K562 (cell line): ENCODE results near the gene FYB1. TPM values are rescaled to one million over a fixed set of nuclear protein-coding genes. Genes with fewer than 3 reads are reported as not detected.

ENCODE experiments used
- CAMTA2 ChIP-seq: fragments of 250-450 bp; sonication (Bioruptor Pico); conservative IDR thresholded peaks from 2 replicates; pipeline ENCODE4 v1.5.1; 2022
- CBX3 ChIP-seq, 2 experiments: IDR thresholded peaks; 1 replicate in 1 of 2; 2 replicates in 1 of 2; pipeline ENCODE4 v1.6.1; 2012; ENCODE audit warnings: inconsistent platforms in 2 of 2, low read length in 2 of 2, borderline replicate concordance in 1 of 2, control low read depth in 1 of 2
- MAZ ChIP-seq, 2 experiments: fragments of 450-650 bp in 1 of 2; sonication (generic) in 1 of 2; formaldehyde crosslinking; IDR thresholded peaks in 1 of 2; conservative IDR thresholded peaks in 1 of 2; 2 replicates each; pipeline versions ENCODE4 v1.4.0 to v1.5.0; 2020; ENCODE audit warnings: mild to moderate bottlenecking in 1 of 2, missing genetic modification reagents in 1 of 2
- RB1 ChIP-seq: fragments of 450-650 bp; IDR thresholded peaks from 2 replicates; pipeline ENCODE4 v1.6.1; 2017; ENCODE audit warnings: low read depth, mild to moderate bottlenecking
- SMAD1 ChIP-seq: fragments of 150-350 bp; IDR thresholded peaks from 2 replicates; pipeline ENCODE4 v1.6.1; 2014; ENCODE audit warnings: low read length, low read depth; ENCODE audit not compliant: partially characterized antibody
- SP2 ChIP-seq: IDR thresholded peaks from 2 replicates; pipeline ENCODE4 v1.6.1; 2011; ENCODE audit warnings: mild to moderate bottlenecking, low read depth, low read length, moderate library complexity; ENCODE audit not compliant: poor library complexity, severe bottlenecking; ENCODE audit errors: extremely low read depth
- SPI1 ChIP-seq: IDR thresholded peaks from 2 replicates; pipeline ENCODE4 v1.6.1; 2011; ENCODE audit warnings: low read depth, low read length, control low read depth, borderline replicate concordance
- ZFP36 ChIP-seq: fragments of 150-350 bp; IDR thresholded peaks from 2 replicates; pipeline ENCODE4 v1.6.1; 2018; ENCODE audit warnings: low read length, low read depth; ENCODE audit not compliant: partially characterized antibody
- polyA plus RNA-seq, 8 experiments: library from polyadenylated mRNA; depleted of rRNA in 4 of 8; stranded (reverse) in 5 of 8; unstranded in 3 of 8; fragments of >200 nt; fragmentation: Nextera tagmentation in 2 of 8; fragmentation: Illumina TruSeq in 1 of 8; extraction: Ambion mirVana in 2 of 8; extraction: Trizol in 1 of 8; gene quantifications; 2 replicates each; pipeline versions ENCODE4 v1.2.1 to v1.2.3, GENCODE V29; 2011 to 2014; ENCODE audit warnings: inconsistent platforms in 1 of 8, missing spikeins in 1 of 8
- total RNA-seq, 7 experiments: library from RNA; depleted of rRNA in 6 of 7; stranded (reverse); fragments of >200 nt in 6 of 7; fragmentation: Illumina TruSeq in 2 of 7; extraction: Trizol in 2 of 7; gene quantifications; 2 replicates each; pipeline versions ENCODE4 v1.2.1 to v1.2.3, GENCODE V29; 2011 to 2021; ENCODE audit warnings: low replicate concordance in 1 of 7
- TF ChIP-seq, protein P1 (sequence below): fragments of 150-350 bp; IDR thresholded peaks from 2 replicates; pipeline ENCODE4 v1.6.1; 2014; ENCODE audit warnings: low read depth, mild to moderate bottlenecking, low read length, borderline replicate concordance
- TF ChIP-seq, protein P2 (sequence below), 2 experiments: fragments of 450-650 bp in 1 of 2; sonication (generic) in 1 of 2; formaldehyde crosslinking in 1 of 2; IDR thresholded peaks; 2 replicates each; pipeline versions ENCODE4 v1.7.1 to v1.9.0; 2016 to 2022; ENCODE audit warnings: inconsistent platforms in 1 of 2, mild to moderate bottlenecking in 1 of 2, missing genetic modification reagents in 1 of 2

FYB1 gene
- total and polyA plus RNA-seq, 9 of the 15 experiments (the other 6 are each of a cell fraction or from before 2014, with no cell fraction given) = 4.7 to 31.5 (median 9.7) TPM

DNA sequence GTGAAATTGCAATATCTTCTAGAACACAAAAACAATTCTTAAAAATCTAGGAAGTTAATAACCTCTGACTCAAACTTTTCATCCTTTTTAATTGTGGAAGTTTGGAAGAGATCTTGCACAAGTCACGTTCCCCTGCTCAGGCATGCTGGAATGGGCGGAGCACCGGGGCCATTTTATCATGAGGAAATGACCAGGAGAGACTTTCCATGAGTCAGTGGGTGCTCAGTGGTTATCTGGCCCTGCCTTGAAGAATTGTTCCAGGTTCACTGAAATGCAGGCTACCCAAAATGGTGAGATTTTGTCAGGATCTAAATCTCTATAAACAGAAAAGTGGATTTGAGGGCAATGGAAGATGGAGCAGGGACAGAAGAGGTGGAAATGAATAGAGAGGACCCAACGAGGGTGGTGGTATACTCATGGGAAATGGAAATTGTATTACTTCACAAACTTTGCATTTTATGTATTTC lies 61.2 kb downstream of the FYB1 start (continued):
- TF ChIP-seq SPI1 (no peak), ZFP36 (peak; percentile 24), CBX3 (IDR thresholded peaks at IDR 0.05; ENCODE audit: borderline replicate concordance in 1 of 2, low read length in 2 of 2) (no peak), CAMTA2 (no peak), RB1 (no peak), MAZ (CRISPR knock-in tag; conservative IDR thresholded peaks at IDR 0.05 in 1 of 2, IDR thresholded peaks at IDR 0.05 in 1 of 2) (no peak), SMAD1 (no peak), SP2 (no peak)
- TF ChIP-seq, protein P1, sequence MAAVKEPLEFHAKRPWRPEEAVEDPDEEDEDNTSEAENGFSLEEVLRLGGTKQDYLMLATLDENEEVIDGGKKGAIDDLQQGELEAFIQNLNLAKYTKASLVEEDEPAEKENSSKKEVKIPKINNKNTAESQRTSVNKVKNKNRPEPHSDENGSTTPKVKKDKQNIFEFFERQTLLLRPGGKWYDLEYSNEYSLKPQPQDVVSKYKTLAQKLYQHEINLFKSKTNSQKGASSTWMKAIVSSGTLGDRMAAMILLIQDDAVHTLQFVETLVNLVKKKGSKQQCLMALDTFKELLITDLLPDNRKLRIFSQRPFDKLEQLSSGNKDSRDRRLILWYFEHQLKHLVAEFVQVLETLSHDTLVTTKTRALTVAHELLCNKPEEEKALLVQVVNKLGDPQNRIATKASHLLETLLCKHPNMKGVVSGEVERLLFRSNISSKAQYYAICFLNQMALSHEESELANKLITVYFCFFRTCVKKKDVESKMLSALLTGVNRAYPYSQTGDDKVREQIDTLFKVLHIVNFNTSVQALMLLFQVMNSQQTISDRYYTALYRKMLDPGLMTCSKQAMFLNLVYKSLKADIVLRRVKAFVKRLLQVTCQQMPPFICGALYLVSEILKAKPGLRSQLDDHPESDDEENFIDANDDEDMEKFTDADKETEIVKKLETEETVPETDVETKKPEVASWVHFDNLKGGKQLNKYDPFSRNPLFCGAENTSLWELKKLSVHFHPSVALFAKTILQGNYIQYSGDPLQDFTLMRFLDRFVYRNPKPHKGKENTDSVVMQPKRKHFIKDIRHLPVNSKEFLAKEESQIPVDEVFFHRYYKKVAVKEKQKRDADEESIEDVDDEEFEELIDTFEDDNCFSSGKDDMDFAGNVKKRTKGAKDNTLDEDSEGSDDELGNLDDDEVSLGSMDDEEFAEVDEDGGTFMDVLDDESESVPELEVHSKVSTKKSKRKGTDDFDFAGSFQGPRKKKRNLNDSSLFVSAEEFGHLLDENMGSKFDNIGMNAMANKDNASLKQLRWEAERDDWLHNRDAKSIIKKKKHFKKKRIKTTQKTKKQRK = no peak
- TF ChIP-seq, protein P2, sequence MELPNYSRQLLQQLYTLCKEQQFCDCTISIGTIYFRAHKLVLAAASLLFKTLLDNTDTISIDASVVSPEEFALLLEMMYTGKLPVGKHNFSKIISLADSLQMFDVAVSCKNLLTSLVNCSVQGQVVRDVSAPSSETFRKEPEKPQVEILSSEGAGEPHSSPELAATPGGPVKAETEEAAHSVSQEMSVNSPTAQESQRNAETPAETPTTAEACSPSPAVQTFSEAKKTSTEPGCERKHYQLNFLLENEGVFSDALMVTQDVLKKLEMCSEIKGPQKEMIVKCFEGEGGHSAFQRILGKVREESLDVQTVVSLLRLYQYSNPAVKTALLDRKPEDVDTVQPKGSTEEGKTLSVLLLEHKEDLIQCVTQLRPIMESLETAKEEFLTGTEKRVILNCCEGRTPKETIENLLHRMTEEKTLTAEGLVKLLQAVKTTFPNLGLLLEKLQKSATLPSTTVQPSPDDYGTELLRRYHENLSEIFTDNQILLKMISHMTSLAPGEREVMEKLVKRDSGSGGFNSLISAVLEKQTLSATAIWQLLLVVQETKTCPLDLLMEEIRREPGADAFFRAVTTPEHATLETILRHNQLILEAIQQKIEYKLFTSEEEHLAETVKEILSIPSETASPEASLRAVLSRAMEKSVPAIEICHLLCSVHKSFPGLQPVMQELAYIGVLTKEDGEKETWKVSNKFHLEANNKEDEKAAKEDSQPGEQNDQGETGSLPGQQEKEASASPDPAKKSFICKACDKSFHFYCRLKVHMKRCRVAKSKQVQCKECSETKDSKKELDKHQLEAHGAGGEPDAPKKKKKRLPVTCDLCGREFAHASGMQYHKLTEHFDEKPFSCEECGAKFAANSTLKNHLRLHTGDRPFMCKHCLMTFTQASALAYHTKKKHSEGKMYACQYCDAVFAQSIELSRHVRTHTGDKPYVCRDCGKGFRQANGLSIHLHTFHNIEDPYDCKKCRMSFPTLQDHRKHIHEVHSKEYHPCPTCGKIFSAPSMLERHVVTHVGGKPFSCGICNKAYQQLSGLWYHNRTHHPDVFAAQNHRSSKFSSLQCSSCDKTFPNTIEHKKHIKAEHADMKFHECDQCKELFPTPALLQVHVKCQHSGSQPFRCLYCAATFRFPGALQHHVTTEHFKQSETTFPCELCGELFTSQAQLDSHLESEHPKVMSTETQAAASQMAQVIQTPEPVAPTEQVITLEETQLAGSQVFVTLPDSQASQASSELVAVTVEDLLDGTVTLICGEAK (IDR thresholded peaks at IDR 0.05) = peak; percentile 33; the same call in 1 of the 2 replicates
- TF ChIP-seq, protein P2 (CRISPR knock-in tag; IDR thresholded peaks at IDR 0.05) = no peak
